Osteoblast (primary cell): ENCODE results near the gene NPB. TPM values are rescaled to one million over a fixed set of nuclear protein-coding genes. Genes with fewer than 3 reads are reported as not detected.

Experiments used
- DNase-seq: peaks from one replicate; pipeline ENCODE4 v3.0.0; 2011; ENCODE audit warnings: low spot score, mixed read lengths; ENCODE audit not compliant: insufficient read length; ENCODE audit errors: missing footprints
- H2AFZ ChIP-seq: 2 replicates; pipeline ENCODE4 v1.6.0; 2011; ENCODE audit warnings: mild to moderate bottlenecking, low read length
- H3K27ac ChIP-seq: 2 replicates; pipeline ENCODE4 v1.5.1; 2011; ENCODE audit warnings: mild to moderate bottlenecking, low read depth, low read length, moderate library complexity
- H3K27me3 ChIP-seq: 2 replicates; pipeline ENCODE4 v1.6.0; 2012; ENCODE audit warnings: mild to moderate bottlenecking, control low read depth, inconsistent platforms, low read length, moderate library complexity; ENCODE audit not compliant: insufficient read depth
- H3K36me3 ChIP-seq: 2 replicates; pipeline ENCODE4 v1.5.1; 2011; ENCODE audit warnings: mild to moderate bottlenecking, low read length, control low read depth, moderate library complexity; ENCODE audit not compliant: insufficient read depth
- H3K4me1 ChIP-seq: 2 replicates; pipeline ENCODE4 v1.5.1; 2011; ENCODE audit warnings: mild to moderate bottlenecking, low read length, control low read depth, moderate library complexity; ENCODE audit not compliant: insufficient read depth
- H3K4me2 ChIP-seq: 2 replicates; pipeline ENCODE4 v1.6.0; 2011; ENCODE audit warnings: mild to moderate bottlenecking, low read length; ENCODE audit not compliant: insufficient read depth
- H3K4me3 ChIP-seq: fragments of 200-600 bp; sonication (generic); 3 replicates; pipeline ENCODE4 v1.5.1; 2012; ENCODE audit warnings: mild to moderate bottlenecking, low read length, inconsistent platforms; ENCODE audit not compliant: insufficient read depth
- H3K79me2 ChIP-seq: 2 replicates; pipeline ENCODE4 v1.6.0; 2012; ENCODE audit warnings: mild to moderate bottlenecking, low read length, control low read depth, inconsistent platforms; ENCODE audit not compliant: insufficient read depth
- H3K9me3 ChIP-seq: 2 replicates; pipeline ENCODE4 v1.5.1; 2011; ENCODE audit warnings: low read depth, low read length, control low read depth
- H4K20me1 ChIP-seq: 2 replicates; pipeline ENCODE4 v1.6.0; 2012; ENCODE audit warnings: mild to moderate bottlenecking, low read length, control low read depth; ENCODE audit not compliant: insufficient read depth
- CTCF ChIP-seq: IDR thresholded peaks from 2 replicates; pipeline ENCODE4 v1.5.1; 2011; ENCODE audit warnings: mild to moderate bottlenecking, low read depth, low read length, moderate library complexity; ENCODE audit errors: extremely low read depth
- total RNA-seq: library from RNA; depleted of rRNA; stranded (reverse); fragments of >200 nt; gene quantifications from 2 replicates; pipeline ENCODE4 v1.2.3, GENCODE V29; 2012

Gene NPB
- total RNA-seq, 1 donor: under 0.01 TPM

GRCh38 chr17:81918832-81919545 is 17.0 kb downstream of the NPB start:
- Histone ChIP-seq H4K20me1 (peaks cover 72% of the 10 kb centered on the region), H3K4me3 (no peak overlapping the region), H2AFZ (no peak overlapping the region), H3K27me3 (no peaks in the 10 kb centered on the region), H3K4me1 (peaks cover 23% of the 10 kb centered on the region), H3K4me2 (no peak overlapping the region), H3K27ac (no peak overlapping the region), H3K36me3 (peaks cover 57% of the 10 kb centered on the region), H3K9me3 (no peaks in the 10 kb centered on the region), H3K79me2 (peaks cover 92% of the 10 kb centered on the region)
- no peak for DNase-seq
- no peak for TF ChIP-seq CTCF

- H4K20me1 ChIP-seq: peaks cover 63% of the 10 kb centered on the region
- H3K27ac ChIP-seq: no peak overlapping the region
- TF ChIP-seq CTCF: no peak
Observed at GRCh38 chr17:81920612-81921536, 18.8 kb downstream of the NPB start.

DNA sequence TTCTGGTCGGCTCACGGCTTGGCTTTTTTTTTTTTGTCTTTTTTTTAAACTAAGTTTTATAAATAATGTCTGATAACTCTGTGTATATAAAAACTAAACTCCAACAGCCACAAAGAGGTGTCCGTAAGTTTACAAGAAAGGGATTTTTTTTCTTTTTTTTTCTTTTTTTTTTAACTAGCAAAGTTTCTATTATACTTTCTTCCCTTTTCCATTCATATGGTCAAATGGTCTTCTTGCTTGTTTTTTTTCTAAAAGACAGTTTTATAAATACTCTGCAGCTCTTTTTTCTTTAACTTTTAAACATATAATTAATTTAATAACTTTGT is 19.5 kb downstream of the NPB start:
- H4K20me1 ChIP-seq: peaks cover 64% of the 10 kb centered on the region
- peaks cover 30% of the 10 kb centered on the region for H3K4me1 ChIP-seq

More at GRCh38 chr17:81920612-81921536, 18.8 kb downstream of the NPB start:
- Histone ChIP-seq H2AFZ (no peak overlapping the region), H3K4me3 (no peak overlapping the region), H3K4me2 (no peak overlapping the region), H3K9me3 (no peaks in the 10 kb centered on the region), H3K4me1 (peaks cover 29% of the 10 kb centered on the region), H3K36me3 (peaks cover 38% of the 10 kb centered on the region), H3K79me2 (peaks cover 92% of the 10 kb centered on the region), H3K27me3 (no peaks in the 10 kb centered on the region)
- no peak for DNase-seq

More for the DNA sequence above, 19.5 kb downstream of the NPB start:
- no peak for DNase-seq
- no peak overlapping the region for H2AFZ ChIP-seq
- no peak for TF ChIP-seq CTCF
- peaks cover 35% of the 10 kb centered on the region for H3K36me3 ChIP-seq
- H3K4me2 ChIP-seq: no peak overlapping the region
- H3K27me3 ChIP-seq: no peaks in the 10 kb centered on the region
- no peak overlapping the region for H3K27ac ChIP-seq
- peaks cover 94% of the 10 kb centered on the region for H3K79me2 ChIP-seq
- no peak overlapping the region for H3K4me3 ChIP-seq
- H3K9me3 ChIP-seq: no peaks in the 10 kb centered on the region
